Peyer's patch (tissue), 4 donors: ENCODE results near the gene C6orf141.

Experiments used
- CTCF ChIP-seq, 6 experiments: fragments of 450-650 bp in 4 of 6; fragments of 200-600 bp in 2 of 6; sonication (generic) in 1 of 6; IDR thresholded peaks; one replicate each; pipeline ENCODE4 v1.5.1; 2017 to 2019; ENCODE audit warnings: antibody characterized with exemption in 6 of 6, mild to moderate bottlenecking in 3 of 6, moderate library complexity in 1 of 6
- POLR2A ChIP-seq, 2 donors: fragments of 450-650 bp; IDR thresholded peaks; one replicate each; pipeline ENCODE4 v1.5.1; 2017; ENCODE audit warnings: antibody characterized with exemption in 2 of 2, mild to moderate bottlenecking in 2 of 2, moderate library complexity in 2 of 2

GRCh38 chr6:49522710-49523593 lies 27.5 kb upstream of the C6orf141 start:
- TF ChIP-seq CTCF (IDR thresholded peaks at IDR 0.05) (no peak), POLR2A (IDR thresholded peaks at IDR 0.05) (no peak)
